ENCODE data around the gene EZR. TPM values are rescaled to one million over a fixed set of nuclear protein-coding genes. Genes with fewer than 3 reads are reported as not detected.

EZR gene
- total RNA-seq, 1 experiment from 2014 or later: 1,402 TPM

DNA sequence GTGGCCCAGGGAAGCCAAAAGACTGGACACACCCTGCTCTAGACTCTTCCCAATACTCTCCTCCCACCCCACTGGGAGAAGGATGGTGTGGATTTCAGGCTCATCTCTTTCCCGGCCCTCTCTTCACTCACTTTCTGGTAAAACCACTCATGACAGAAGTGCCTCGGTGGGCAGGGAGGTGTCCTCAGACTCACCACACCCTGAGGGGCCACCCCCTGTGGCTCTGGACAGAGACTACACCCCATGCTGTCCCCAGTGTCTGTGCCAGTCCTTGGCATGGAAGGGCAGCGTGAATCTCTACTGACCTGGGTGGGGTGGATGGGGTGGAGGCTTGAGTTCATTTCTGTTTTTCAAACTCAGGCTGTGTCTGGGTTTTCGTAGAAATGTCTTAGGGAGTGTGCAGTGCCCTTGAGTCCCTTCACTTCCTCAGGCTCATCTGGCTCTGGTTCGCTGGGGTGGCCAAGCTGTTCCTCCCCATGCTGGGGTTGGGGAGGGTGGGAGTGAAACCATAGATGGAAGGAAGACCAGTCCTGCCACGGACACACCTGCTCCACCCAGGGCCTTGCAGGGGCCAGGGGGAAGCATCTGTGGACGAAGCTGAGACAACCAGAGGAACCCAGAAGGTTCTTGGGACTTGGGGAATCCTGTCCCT lies 59.1 kb downstream of the EZR start:
- TF ChIP-seq SIN3A (IDR thresholded peaks at IDR 0.05; ENCODE audit: low read depth) (no peak), POLR2AphosphoS5 (IDR thresholded peaks at IDR 0.05; ENCODE audit: low read depth, low read length) (no peak), ZFX (IDR thresholded peaks at IDR 0.05) (no peak), FOSL1 (IDR thresholded peaks at IDR 0.05; ENCODE audit: low read depth) (no peak), ELF1 (IDR thresholded peaks at IDR 0.05; ENCODE audit: borderline replicate concordance, low read depth) (no peak), EGR1 (IDR thresholded peaks at IDR 0.05; ENCODE audit: low read depth) (no peak), TCF7L2 (IDR thresholded peaks at IDR 0.05; ENCODE audit: borderline replicate concordance, extremely low read depth, insufficient read depth, insufficient read length) (no peak), CEBPB (IDR thresholded peaks at IDR 0.05; ENCODE audit: low read depth) (no peak), ZNF274 (IDR thresholded peaks at IDR 0.05; ENCODE audit: low read depth, low read length) (no peak), CBX3 (IDR thresholded peaks at IDR 0.05; ENCODE audit: low read depth) (no peak), SRF (IDR thresholded peaks at IDR 0.05; ENCODE audit: low read depth) (no peak), RAD21 (IDR thresholded peaks at IDR 0.05; ENCODE audit: low read depth) (no peak)
- TF ChIP-seq, protein P1, sequence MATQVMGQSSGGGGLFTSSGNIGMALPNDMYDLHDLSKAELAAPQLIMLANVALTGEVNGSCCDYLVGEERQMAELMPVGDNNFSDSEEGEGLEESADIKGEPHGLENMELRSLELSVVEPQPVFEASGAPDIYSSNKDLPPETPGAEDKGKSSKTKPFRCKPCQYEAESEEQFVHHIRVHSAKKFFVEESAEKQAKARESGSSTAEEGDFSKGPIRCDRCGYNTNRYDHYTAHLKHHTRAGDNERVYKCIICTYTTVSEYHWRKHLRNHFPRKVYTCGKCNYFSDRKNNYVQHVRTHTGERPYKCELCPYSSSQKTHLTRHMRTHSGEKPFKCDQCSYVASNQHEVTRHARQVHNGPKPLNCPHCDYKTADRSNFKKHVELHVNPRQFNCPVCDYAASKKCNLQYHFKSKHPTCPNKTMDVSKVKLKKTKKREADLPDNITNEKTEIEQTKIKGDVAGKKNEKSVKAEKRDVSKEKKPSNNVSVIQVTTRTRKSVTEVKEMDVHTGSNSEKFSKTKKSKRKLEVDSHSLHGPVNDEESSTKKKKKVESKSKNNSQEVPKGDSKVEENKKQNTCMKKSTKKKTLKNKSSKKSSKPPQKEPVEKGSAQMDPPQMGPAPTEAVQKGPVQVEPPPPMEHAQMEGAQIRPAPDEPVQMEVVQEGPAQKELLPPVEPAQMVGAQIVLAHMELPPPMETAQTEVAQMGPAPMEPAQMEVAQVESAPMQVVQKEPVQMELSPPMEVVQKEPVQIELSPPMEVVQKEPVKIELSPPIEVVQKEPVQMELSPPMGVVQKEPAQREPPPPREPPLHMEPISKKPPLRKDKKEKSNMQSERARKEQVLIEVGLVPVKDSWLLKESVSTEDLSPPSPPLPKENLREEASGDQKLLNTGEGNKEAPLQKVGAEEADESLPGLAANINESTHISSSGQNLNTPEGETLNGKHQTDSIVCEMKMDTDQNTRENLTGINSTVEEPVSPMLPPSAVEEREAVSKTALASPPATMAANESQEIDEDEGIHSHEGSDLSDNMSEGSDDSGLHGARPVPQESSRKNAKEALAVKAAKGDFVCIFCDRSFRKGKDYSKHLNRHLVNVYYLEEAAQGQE (IDR thresholded peaks at IDR 0.05; ENCODE audit: low read depth): no peak
- TF ChIP-seq, protein P2, sequence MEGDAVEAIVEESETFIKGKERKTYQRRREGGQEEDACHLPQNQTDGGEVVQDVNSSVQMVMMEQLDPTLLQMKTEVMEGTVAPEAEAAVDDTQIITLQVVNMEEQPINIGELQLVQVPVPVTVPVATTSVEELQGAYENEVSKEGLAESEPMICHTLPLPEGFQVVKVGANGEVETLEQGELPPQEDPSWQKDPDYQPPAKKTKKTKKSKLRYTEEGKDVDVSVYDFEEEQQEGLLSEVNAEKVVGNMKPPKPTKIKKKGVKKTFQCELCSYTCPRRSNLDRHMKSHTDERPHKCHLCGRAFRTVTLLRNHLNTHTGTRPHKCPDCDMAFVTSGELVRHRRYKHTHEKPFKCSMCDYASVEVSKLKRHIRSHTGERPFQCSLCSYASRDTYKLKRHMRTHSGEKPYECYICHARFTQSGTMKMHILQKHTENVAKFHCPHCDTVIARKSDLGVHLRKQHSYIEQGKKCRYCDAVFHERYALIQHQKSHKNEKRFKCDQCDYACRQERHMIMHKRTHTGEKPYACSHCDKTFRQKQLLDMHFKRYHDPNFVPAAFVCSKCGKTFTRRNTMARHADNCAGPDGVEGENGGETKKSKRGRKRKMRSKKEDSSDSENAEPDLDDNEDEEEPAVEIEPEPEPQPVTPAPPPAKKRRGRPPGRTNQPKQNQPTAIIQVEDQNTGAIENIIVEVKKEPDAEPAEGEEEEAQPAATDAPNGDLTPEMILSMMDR (IDR thresholded peaks at IDR 0.05 in 2 of 3, conservative IDR thresholded peaks at IDR 0.05 in 1 of 3; ENCODE audit: borderline replicate concordance in 1 of 3, insufficient read depth in 1 of 3, low read depth in 2 of 3, low read length in 2 of 3): no peak
- H3K27me3 ChIP-seq (ENCODE audit: insufficient read depth, low read length): no peaks in the 10 kb centered on the region
- BruUV-seq (replicated peaks): no TSS peak
- peak overlapping the region; percentile 2; the same call in 1 of the 2 replicates for H3K4me2 ChIP-seq (ENCODE audit: low read length)
- ChIA-PET POLR2A (interaction anchor here (0.8 to 9.3 kb wide), 3 partner anchors 44 to 109 kb away, joined by 3 to 39 read pairs (median 3); no protein-coding TSS in a partner anchor), RAD21 (ENCODE audit: low non-redundant PET in 1 of 2, low total read pairs in 2 of 2, uncharacterized antibody in 2 of 2, unreplicated experiment in 2 of 2) (interaction anchor here in 1 of 2 experiments (1.1 kb wide), 1 partner anchor 41 kb away, joined by 3 read pairs; no protein-coding TSS in a partner anchor), CTCF (interaction anchor here (0.5 to 1.2 kb wide), 2 partner anchors 16 to 42 kb away, joined by 4 read pairs; no protein-coding TSS in a partner anchor)
- H4K20me1 ChIP-seq (ENCODE audit: insufficient read depth): no peaks in the 10 kb centered on the region
- H3K9me3 ChIP-seq (ENCODE audit: control insufficient read depth in 1 of 2, insufficient read depth in 1 of 2, low read depth in 1 of 2, low read length in 2 of 2): no peaks in the 10 kb centered on the region
- H3K27ac ChIP-seq (ENCODE audit: low read depth, low read length): peak overlapping the region; percentile 57
- no peak for ATAC-seq
- peaks cover 0 to 34% of the 10 kb centered on the region in 2 experiments; a peak in 3 of 4 replicates for H3K36me3 ChIP-seq (ENCODE audit: control insufficient read depth in 1 of 2, insufficient read depth in 2 of 2, low read length in 2 of 2)
- intact Hi-C loops (cut with micrococcal nuclease): loop anchor here (2.0 to 10.0 kb wide), 2 partner anchors 53 to 345 kb away; no protein-coding TSS in a partner anchor
- H3K9ac ChIP-seq (ENCODE audit: low read length): peak overlapping the region; percentile 29
- H3K4me3 ChIP-seq (replicated peaks in 1 of 2; ENCODE audit: low read depth in 1 of 2, low read length in 2 of 2): no peak overlapping the region
- H3K4me1 ChIP-seq (ENCODE audit: control insufficient read depth in 1 of 2, insufficient read depth in 2 of 2, low read length in 2 of 2): peaks cover 49 to 94% of the 10 kb centered on the region in 2 experiments; a peak in 3 of 4 replicates
- DNase-seq (ENCODE audit: low read depth, low spot score): no peak
- H3K79me2 ChIP-seq (ENCODE audit: insufficient read depth, low read length): peaks cover 6% of the 10 kb centered on the region; the same call in 1 of the 2 replicates
- H3K9me2 ChIP-seq (ENCODE audit: insufficient read depth): no peaks in the 10 kb centered on the region
- no peak overlapping the region for H2AFZ ChIP-seq (ENCODE audit: low read depth, low read length, poor library complexity, severe bottlenecking)

Data from HCT116 (cell line).